HG03442 (cell line): ENCODE data around the gene YJU2.

Source experiments
- ATAC-seq: cut with Tn5 transposase; IDR thresholded peaks from one replicate; pipeline ENCODE4 v1.9.1; 2021; ENCODE audit warnings: mild to moderate bottlenecking, moderate library complexity; ENCODE audit not compliant: unreplicated experiment

Gene YJU2

DNA sequence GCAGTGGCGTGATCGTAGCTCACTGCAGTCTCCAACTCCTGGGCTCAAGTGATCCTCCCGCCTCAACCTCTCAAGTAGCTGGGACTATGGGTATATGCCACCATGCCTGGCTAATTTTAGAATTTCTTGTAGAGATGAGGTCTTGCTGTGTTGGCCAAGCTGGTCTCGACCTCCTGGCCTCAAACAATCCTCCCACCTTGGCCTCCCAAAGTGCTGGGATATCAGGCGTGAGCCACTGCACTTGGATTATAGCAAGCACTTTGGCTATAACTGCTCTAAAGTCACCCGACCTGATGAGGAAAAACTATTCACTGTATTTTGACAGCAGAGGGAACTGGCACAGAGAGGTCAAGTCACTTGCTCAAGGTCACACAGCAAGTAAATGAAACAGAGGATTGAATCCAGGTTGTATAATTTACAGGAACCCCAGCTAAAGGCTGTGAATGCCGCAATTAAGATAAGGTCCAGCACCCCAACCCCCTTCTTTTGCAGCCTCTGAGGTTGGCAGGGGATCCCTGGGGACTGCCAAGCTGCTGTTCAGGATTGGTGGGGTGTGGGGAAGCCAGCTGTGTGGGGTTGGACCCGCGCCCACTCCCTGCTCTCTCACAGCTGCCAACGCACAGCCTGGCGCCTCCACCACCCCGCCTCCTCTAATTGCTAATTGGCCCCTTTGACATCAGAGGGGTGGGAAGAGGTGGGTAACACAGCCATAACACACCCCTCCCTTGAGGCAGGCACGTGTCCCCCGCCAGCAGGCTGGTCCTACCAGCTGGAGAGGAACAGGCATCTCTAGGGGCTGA, 49.3 kb downstream of the YJU2 start:
- ATAC-seq, result no peak

DNA sequence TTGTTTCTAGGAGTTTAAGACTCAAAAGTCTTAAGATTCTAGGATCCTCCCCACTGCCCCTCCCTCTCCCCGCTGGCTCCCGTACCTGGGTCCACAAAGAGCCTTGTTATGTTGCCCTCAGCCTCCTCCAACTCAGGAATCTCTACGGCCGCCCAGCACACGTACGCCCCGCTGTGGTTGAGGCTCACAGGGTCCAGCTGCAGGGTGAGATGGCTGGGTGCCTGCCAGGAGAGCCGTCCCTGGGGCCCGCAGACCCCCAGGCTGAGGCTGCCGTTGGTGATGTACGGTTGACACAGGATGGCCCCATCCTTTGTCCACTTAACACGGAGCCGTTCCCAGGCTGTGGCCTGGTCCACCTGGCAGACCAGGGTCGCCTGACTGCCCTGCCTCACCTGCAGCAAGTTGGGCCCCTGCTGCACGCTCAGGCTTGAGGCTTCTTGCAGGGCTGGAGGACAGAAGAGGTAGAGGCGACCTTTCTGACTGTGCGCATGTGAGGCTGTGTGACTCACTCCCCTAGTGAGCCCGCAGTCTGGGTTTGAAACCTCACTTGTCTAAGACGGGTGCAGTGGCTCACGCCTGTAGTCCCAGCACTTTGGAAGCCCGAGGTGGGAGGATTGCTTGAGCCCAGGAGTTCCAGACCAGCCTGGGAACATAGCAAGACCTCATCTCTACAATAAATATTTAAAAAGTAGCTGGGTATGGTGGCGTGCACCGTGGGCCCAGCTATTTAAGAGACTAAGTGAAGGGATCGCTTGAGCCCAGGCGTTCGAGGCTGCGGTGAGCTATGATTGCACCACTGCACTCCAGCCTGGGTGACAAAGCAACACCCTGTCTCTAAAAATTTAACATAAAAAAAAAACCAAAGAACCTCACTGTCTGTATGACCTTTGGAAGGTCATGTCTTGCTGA, 51.3 kb downstream of the YJU2 start:
- no peak for ATAC-seq

DNA sequence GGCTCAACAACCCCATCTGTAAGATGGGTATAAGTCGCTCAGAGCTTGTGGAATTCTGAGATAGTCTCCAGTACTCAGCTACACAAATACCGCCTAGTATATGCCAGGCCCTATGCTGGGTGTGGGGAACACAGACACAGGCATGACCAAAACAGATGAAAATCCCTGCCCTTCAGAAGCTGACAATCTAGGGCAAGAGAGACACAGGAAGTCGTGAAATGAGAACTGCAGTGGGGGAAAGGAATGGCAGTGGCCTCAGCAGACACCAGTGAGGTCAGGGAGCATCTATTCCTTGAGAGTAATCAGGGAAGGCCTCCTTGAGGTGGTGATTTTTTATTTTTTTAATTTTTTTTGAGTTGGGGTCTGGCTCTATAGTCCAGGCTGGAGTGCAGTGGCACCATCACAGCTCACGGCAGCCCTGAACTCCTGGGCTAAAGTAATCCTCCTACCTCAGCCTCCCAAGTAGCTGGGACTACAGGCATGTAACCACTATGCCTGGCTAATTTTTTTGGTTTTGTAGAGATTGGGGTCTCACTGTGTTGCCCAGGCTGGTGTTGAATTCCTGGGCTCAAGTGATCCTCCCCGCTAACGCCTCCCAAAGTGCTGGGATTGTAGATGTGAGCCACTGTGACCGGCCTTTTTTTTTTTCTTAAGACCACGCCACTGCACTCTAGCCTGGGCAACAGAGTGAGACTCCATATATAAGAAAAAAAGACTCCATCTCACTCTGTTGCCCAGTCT, 52.1 kb downstream of the YJU2 start:
- no peak for ATAC-seq

DNA sequence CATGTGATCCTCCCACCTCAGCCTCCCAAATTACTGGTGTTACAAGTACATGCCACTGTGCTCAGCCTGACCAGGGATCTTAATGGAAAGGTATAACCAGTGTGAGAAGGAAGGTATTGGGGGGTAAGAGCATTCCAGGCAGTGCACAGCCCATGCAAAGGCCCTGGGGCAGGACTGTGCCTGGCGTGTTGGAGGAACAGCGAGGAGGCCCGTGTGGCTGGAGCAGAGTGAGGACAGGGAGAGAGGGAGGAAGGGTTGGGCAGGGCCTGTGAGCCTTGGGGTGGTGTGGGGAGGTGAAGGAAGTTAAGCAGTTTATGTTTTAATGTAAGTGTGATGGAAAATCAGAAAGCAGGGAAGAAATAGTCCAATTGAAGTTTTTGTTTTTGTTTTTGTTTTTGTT, 53.7 kb downstream of the YJU2 start:
- no peak for ATAC-seq

DNA sequence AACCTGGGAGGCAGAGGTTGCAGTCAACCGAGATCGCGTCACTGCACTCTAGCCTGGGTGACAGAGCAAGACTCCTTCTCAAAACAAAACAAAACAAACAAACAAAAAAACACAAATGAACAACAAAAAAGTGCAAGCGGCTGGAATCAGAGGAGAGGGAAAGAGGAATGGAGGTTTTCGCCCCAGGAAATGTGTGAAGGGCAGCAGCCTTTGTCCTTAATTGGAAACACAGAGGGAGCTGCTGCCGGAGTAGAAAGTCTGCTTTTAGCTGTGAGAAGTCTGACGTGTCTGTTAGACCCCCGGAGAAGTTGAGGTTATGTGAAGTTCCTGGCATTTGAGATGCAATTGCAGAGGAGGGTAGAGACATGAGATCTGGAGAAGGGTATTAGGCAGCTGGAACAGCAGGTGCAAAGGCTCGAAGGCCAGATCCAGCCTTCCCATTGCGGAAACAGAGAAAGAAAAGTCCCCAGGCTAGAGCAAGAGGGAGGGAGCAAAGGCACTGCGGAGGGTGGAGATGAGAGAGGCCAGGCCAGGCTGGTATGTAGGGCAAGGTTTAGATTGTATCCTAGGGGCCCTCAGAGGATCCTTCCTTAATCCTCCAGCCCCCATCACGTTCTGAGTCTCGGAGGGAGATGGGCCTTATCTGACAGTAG, 54.8 kb downstream of the YJU2 start:
- ATAC-seq, result no peak

DNA sequence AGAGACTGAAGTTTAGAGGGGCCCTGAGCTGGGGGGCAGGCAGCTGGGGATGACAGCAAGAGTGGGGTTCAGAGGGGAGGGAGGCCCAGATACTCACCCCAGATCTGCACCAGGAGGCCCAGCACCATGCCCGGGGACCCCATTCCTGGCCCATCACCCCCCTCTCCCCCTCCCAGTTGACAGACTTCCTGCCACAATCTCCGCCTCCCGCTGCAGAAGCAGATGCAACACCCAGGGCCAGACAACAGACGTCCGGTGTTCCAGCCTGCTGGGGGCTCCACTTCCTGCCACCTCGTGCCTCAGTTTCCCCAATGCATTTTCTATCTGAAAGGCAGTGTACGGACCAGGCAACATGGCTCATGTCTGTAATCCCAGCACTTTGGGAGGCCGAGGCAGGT, 55.4 kb downstream of the YJU2 start, which contains the start of gene TMIGD2:
TSS of gene TMIGD2 (minus strand) at position 147 of the 398 bp plus-strand sequence. CDS start at position 143, 4 bp downstream.
- no peak for ATAC-seq

DNA sequence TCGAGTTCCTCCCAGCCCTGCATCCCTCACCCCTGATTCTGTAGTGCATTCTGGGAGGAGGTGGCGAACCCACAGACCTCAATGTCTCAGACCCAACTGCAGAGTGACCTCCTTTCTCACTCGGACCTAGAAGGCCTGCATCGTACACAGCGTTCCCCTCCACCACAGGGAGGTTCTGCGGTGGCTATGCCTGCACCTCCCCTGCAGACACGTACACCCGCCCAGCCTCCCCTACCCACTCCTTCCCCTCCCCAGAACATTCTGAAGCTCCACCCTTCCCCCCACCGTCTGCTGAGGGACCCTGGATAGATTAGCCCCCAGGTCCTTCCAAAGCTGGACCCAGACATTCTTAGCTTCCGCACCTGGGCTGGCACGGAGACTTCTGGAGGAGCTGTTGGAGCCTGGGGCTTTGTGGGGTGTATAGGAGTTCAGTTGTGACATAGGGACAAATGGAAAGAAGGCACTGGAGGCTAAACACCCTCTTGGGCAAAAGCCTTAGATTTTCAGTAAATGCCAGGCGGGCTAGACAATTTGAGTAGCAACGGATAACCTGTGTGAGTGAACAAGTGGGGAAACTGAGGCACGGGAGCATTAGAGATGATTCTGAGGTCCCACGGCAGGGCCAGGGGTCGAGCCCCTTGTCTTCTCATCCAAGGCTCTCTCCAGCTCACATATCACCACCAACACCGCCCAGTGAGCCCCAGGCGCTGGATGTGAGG, 57.1 kb downstream of the YJU2 start:
- no peak for ATAC-seq

DNA sequence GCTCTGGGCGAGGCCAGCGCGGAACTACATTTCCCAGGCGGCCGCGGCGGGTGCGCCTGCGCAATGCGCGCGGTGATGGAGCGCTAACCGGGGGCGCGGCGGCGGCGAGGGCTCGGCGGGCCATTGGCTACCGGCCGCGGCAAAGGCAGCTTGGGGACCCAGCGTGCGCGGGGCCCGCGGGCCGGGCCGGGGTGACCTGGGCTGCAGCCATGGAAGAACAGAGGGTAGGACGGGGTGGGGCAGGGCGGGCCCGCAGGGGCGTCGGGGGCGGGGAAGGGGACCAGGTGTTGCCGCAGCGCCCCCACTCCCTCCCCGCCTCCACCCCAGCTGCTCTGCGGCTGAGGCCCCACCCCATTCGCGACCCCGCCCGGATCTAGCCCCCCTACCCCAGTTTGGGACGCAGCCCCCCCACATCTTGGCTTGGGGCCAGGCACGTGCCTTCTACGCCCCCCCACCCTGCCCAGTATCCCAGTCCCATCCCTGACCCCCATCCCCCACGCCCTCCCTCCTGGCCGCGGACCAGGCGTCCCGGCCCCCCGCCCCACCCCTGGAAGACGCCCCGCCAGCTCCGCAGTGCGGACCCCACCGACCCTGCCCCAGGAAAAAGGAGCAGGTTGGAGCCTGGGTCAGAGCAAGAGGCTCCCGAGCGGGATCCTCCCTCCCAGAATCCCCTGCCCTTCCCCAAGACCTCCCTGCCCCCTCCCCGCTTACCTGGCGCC, 57.8 kb downstream of the YJU2 start, which contains the start of gene FSD1:
TSS of gene FSD1 (plus strand) at position 61 of the 719 bp plus-strand sequence. CDS start at position 210, 149 bp downstream.
- no peak for ATAC-seq

DNA sequence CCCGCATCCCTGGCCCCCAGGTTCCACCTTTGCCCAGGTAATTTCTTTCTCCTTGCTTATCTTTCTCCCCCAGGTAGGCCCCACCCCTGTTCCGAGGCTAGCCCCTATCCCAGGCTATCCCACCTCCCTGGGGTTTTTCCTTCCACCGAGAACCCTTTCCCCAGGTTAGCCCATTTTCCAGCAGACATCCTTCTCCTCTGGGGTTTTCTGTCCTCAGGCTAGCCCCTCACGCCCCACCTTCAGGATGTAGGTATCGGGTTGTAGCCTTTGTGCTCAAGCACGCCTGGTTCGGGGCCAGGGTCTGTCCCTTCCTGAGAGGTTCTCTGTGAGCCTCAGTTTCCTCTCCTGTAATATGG, 58.4 kb downstream of the YJU2 start:
- no peak for ATAC-seq

DNA sequence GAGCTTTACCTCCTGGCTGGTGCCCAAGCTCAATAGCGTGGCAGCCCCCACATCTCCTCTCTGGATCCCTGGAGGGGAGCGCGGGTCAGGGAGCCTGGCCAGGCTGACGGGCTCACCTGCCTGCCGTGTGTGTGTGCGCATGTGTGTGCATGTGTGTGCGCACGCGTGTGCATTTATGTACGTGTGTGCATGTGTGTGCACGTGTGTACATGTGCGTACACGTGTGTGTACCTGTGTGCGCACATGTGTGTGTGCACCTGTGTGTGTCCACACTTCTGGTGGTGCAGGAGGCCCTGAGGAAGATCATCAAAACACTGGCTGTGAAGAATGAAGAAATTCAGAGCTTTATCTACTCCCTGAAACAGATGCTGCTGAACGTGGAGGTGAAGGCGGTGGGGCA, 58.8 kb downstream of the YJU2 start:
- ATAC-seq, result no peak

DNA sequence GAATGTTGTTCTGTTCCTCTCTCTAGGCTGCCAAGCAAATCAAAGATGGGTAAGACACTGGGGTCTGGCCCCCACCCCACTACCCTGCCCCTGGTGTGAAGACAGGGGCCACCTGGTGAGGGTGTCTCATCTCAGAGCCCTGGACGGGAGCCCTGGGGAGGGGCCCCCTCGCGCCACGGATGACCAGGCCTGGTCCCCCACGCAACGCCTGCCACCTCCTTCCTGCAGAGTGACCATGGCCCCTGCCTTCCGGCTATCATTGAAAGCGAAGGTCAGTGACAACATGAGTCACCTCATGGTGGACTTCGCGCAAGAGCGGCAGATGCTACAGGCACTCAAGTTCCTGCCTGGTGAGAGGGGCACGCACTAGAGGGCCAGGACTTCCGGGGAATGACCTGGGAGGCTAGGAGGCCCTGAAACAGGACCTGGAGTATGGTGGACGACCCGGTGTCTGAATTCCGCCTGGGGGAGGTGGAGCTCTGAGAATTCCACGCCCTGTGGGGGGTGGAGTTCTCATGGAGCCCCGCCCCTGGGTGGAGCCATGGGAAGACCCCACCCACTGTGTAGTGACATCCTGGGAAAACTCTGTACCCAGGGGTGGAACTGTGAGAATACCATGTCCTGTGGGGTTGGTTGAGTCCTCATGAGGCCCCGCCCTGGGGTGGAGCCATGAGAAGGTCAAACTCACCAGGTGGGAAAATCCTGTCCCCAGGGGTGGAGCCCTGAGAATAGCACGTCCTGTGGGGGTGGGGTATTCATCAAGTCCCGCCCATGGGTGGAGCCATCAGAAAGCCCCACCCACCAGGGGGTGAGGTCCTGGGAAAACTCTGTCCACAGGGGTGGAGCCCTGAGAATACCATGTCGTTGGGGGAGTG, 63.6 kb downstream of the YJU2 start:
- ATAC-seq, result no peak

DNA sequence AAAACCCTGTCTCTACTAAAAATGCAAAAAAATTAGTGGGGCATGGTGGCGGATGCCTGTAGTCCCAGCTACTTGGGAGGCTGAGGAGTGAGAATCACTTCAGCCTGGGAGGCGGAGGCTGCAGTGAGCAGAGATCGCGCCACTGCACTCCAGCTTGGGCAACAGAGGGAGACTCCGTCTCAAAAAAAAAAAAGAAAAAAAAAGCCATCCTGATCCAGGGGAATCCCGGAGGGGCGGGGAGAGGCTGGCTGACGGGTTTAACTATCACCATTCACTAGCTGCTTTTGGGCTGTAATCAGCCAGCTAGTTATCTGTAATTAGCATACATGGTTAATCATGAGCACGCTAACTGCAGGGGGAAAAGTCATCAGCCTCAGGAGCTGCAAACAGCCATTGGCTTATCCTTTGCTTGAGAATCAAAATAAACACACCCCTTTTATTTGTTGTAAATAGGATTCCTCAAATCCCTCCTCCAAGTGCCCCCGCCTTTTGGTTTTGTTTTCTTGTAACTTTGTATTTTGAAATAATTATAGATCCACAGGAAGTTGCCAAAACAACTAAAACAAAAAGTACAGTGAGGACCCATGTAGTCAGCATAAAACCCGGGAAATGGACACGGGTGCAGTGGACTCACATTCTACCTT, 67.1 kb downstream of the YJU2 start:
- ATAC-seq, result no peak

DNA sequence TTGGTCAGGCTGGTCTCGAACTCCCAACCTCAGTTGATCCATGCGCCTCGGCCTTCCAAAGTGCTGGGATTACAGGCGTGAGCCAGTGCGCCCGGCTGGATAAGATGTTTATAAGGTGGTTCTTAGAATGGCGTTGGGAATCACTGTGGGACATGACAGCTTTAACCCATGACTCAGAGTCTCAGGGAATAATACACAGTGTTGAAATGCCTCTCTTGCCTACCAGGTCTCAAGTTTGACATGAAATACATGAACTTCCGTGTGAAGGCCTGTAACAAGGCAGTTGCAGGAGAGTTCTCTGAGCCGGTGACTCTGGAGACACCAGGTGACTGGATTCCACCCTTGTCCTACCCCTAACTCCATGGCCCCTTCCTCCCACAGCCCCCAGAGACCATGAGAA, 70.1 kb downstream of the YJU2 start:
- ATAC-seq, result no peak

DNA sequence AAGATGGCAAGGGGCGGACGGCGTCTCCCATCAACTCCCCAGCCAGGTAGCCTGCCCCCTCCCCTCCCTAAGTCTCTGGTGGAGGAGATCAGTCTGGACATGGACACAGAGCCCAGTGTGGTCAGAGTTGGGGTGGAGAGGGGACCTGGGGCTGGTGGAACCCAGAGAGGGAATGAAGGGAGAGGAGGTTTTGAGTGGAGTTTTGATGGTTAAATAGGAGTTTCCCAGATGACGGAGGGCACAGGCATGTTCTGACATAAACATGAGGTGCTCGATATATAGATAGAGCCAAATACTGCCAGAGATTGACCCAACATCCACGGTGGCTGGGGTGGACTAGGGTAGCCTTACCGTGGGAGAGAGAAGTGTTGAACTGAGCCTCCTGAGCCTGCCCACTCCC, 71.6 kb downstream of the YJU2 start:
- ATAC-seq, result no peak
